Right ventricle myocardium superior (tissue), 1 donor: ENCODE data around the gene TBC1D21. TPM values are rescaled to one million over a fixed set of nuclear protein-coding genes. Genes with fewer than 3 reads are reported as not detected.

ENCODE experiments used
- ATAC-seq: fragments of 200-7000 bp; cut with Tn5 transposase; one replicate; pipeline ENCODE4 v1.9.1; 2020; ENCODE audit warnings: mild to moderate bottlenecking; ENCODE audit not compliant: poor library complexity
- DNase-seq: peaks from one replicate; pipeline ENCODE4 v3.0.0-alpha.2; 2020
- intact Hi-C: fragments of 100-400 bp; cut with DNase I; formaldehyde crosslinking; loops from one replicate; pipeline ENCODE4 v1.11.2; 2022
- total RNA-seq: library from RNA; stranded (reverse); fragmentation: NEBNext Ultra II Directional; extraction: Animal tissue kit (Norgen Biotek cat#: 25700); gene quantifications from one replicate; pipeline ENCODE4 v1.2.1, GENCODE V29; 2021
- donor health status: DM: no; HTN: yes; CAD: no; lungs with severe emphysema.

The TBC1D21 gene
- total RNA-seq, 1 donor from 2014 or later: not detected

DNA sequence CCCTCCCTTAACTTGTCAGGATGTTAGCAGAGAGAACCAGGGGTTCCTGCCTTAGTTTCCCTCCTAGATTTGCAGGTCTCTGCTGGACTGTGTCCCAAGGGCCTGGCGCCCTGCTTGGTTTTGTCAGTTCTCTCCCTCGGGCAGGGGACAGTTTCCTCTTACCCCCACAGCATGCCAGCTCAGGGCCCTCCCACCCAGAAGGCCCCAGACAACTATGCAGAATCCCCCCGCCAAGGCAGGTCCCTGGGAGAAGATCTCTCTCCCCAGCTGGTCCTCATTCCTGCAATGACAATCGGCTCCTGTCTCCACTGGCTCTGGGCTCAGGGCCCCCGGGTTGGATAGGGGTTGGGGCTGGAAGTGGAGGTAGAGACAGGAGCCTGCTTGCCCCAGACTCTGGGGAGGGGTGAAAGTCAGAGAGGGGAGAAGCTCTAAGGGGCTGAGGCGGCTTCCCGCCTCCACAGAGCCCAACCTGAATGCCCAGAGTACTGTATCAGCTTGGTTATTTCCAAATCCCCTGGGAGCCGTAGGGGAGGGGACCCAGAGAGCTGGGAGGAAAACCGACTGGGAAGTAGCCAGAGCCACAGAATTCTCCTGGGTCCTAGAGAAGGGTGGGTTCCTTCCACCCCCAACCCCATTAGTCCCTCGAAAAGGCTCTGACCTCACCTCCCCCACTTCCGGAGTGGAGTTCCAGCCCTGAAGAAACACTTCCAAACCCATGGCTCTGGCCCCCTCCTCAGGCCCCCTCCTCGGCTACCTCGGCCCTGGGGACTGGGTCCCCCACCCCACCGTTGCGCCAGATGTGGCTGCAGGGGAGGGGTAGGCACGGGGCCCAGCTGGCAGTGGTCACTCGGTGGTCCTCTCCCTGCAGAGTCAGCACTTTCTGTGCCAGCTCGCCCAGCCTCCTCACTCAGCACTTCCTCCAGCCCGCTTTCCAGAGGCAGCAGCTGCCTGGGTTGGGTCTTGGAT is 49.1 kb downstream of the TBC1D21 start:
- peak; percentile 50 for DNase-seq
- intact Hi-C loops: no loop called here
- ATAC-seq: peak; percentile 2

DNA sequence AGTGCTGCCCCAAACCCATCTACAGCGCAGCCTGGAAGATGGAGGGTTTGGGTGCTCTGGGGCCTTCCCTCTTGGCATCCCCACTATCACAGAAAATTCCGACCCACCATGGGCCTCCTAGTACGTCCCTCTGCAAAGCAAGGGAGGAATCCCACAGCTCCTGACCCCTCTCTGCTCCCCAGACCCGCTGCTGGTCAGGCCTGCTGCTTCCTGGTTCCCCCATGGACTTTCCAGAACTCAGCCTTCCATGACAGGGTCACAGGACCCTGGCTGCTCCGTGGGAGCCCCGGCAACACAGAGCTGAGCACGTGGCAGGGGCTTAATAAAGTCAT is 49.8 kb downstream of the TBC1D21 start:
- ATAC-seq (no peak), DNase-seq (peak; percentile 29)
- intact Hi-C loops: no loop called here

- ATAC-seq (no peak), DNase-seq (peak; percentile 34)
- intact Hi-C loops: no loop called here
Measured at GRCh38 chr15:73923488-73924164, 50.3 kb downstream of the TBC1D21 start.

GRCh38 chr15:73924171-73924921 is 51.0 kb downstream of the TBC1D21 start:
- intact Hi-C loops: no loop called here
- ATAC-seq: no peak
- peak; percentile 59 for DNase-seq

- DNase-seq (peak; percentile 33), ATAC-seq (no peak)
- intact Hi-C loops: no loop called here
Measured at GRCh38 chr15:73925848-73926218, 52.5 kb downstream of the TBC1D21 start.

DNA sequence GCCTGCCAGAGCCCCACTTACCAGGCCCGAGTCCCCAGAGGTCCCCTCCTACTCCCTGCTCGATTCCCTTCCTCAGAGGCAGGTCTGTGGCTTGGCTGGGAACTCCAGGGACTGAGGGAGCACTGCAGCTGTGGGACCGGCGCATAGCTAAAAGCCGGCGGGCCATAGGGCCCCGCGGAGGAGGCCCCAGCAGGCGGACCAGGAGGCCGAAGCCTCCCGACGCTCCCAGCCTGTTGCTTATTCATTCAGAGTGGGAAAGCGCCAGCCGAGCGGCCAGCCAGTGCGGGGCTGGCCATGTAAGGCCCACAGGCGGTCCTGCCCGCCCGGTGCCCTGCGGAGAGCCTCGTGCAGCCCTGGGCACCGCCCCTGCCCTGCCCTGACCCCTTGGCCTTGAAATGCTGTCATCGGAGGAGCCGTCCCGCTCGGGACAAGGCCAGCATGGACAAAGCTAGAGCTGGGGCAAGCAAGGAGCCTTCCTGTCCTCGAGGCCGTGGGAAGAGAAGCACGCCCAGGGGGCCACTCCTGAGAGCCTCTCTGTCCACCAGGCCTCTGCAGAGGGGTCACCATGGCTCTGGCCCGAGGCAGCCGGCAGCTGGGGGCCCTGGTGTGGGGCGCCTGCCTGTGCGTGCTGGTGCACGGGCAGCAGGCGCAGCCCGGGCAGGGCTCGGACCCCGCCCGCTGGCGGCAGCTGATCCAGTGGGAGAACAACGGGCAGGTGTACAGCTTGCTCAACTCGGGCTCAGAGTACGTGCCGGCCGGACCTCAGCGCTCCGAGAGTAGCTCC is 53.0 kb downstream of the TBC1D21 start, which contains the start of gene LOXL1:
TSS of gene LOXL1 (plus strand) at position 244 of the 784 bp plus-strand sequence. CDS start at position 566, 322 bp downstream.
- intact Hi-C loops: no loop called here
- ATAC-seq (peak; percentile 56), DNase-seq (peak; percentile 86)

GRCh38 chr15:73927003-73927475 is 53.7 kb downstream of the TBC1D21 start:
- DNase-seq (peak; percentile 76), ATAC-seq (peak; percentile 43)
- intact Hi-C loops: no loop called here

- peak; percentile 65 for ATAC-seq
- intact Hi-C loops: no loop called here
- peak; percentile 81 for DNase-seq
Measured at GRCh38 chr15:73927476-73928240, 54.3 kb downstream of the TBC1D21 start.

DNA sequence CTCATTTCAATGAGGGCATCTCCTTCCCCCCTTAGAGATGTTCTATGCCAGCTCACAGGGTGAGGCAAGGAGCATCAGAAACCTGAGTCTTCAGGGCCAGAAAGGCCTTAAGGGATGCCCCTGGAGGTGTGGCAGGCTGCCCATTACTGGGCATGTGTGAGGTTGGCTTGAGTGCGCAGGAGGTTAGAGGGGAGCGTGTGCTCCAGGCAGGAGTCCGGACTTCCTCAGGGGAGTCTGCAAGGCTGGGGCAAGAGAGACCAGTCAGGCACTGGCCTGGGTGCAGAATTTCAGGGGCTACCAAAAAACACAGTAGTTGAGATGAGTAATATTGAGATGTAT is 54.8 kb downstream of the TBC1D21 start:
- intact Hi-C loops: no loop called here
- DNase-seq: peak; percentile 32

GRCh38 chr15:73928971-73929627 is 55.7 kb downstream of the TBC1D21 start:
- ATAC-seq: no peak
- intact Hi-C loops: no loop called here
- peak; percentile 55 for DNase-seq

More for the DNA sequence above, 54.8 kb downstream of the TBC1D21 start:
- ATAC-seq: no peak

GRCh38 chr15:73930371-73930770 is 57.0 kb downstream of the TBC1D21 start:
- peak; percentile 81 for DNase-seq
- ATAC-seq: peak; percentile 5
- intact Hi-C loops: no loop called here

- ATAC-seq (no peak), DNase-seq (peak; percentile 66)
- intact Hi-C loops: no loop called here
Measured at GRCh38 chr15:73930790-73931281, 57.5 kb downstream of the TBC1D21 start.

DNA sequence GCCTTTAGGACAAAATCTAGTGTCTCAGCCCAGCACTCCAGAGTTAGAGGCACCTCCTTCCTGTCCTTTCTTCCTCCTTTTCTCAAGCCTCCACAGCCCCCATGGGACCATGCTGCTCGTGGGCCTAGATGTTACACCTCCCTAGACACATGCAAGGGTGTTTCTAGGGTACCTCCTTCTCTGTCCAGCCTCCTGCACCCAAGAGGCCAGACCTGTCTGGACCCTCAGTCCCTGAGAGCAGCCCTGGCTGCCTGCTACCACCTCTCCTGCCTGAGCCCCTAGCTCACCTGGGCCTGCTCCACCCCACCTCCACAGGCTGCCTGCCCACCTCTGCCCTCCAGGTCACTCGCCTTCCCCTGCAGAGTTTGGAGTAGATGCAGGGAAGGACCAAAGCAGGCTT is 58.1 kb downstream of the TBC1D21 start:
- peak; percentile 39 for DNase-seq
- intact Hi-C loops: no loop called here
- no peak for ATAC-seq

GRCh38 chr15:73932381-73933191 is 59.2 kb downstream of the TBC1D21 start:
- intact Hi-C loops: no loop called here
- DNase-seq (peak; percentile 6), ATAC-seq (no peak)

GRCh38 chr15:73934281-73934680 is 60.9 kb downstream of the TBC1D21 start:
- DNase-seq (peak; percentile 17), ATAC-seq (no peak)
- intact Hi-C loops: no loop called here

GRCh38 chr15:73935547-73935946 is 62.2 kb downstream of the TBC1D21 start:
- intact Hi-C loops: no loop called here
- no peak for ATAC-seq
- peak; percentile 24 for DNase-seq
